Breast epithelium (tissue), 4 donors: ENCODE data around the gene PPHLN1. TPM values are rescaled to one million over a fixed set of nuclear protein-coding genes. Genes with fewer than 3 reads are reported as not detected.

ENCODE experiments used
- DNase-seq, 2 donors: peaks; one replicate each; pipeline ENCODE4 v3.0.0-alpha.2; 2019; ENCODE audit warnings: low spot score in 2 of 2
- H3K27ac ChIP-seq, 2 donors: fragments of 200-600 bp; sonication (generic) in 1 of 2; one replicate each; pipeline ENCODE4 v1.5.1; 2016 to 2019; ENCODE audit warnings: mild to moderate bottlenecking in 1 of 2
- H3K27me3 ChIP-seq, 2 donors: fragments of 200-600 bp; sonication (generic) in 1 of 2; one replicate each; pipeline versions ENCODE4 v1.5.1 to v1.6.0; 2017 to 2019; ENCODE audit warnings: control low read depth in 1 of 2, mild to moderate bottlenecking in 1 of 2
- H3K36me3 ChIP-seq: fragments of 200-600 bp; one replicate; pipeline ENCODE4 v1.5.1; 2019
- H3K4me1 ChIP-seq, 2 donors: fragments of 200-600 bp; sonication (generic); one replicate each; pipeline ENCODE4 v1.5.1; 2016 to 2019; ENCODE audit warnings: control low read depth in 1 of 2
- H3K4me3 ChIP-seq, 3 donors: fragments of 200-600 bp; sonication (generic); 1 replicate in 2 of 3; 2 replicates in 1 of 3; pipeline ENCODE4 v1.5.1; 2016 to 2019; ENCODE audit warnings: mild to moderate bottlenecking in 3 of 3, moderate library complexity in 2 of 3
- H3K9me3 ChIP-seq, 2 donors: fragments of 200-600 bp; sonication (generic) in 1 of 2; one replicate each; pipeline ENCODE4 v1.5.1; 2016 to 2019; ENCODE audit warnings: control low read depth in 1 of 2
- CTCF ChIP-seq, 3 donors: fragments of 450-650 bp; IDR thresholded peaks; one replicate each; pipeline ENCODE4 v1.5.1; 2016 to 2017; ENCODE audit warnings: antibody characterized with exemption in 3 of 3, mild to moderate bottlenecking in 3 of 3, moderate library complexity in 3 of 3
- POLR2A ChIP-seq: fragments of 450-650 bp; IDR thresholded peaks from one replicate; pipeline ENCODE4 v1.6.1; 2016; ENCODE audit warnings: antibody characterized with exemption, mild to moderate bottlenecking, moderate library complexity
- POLR2AphosphoS5 ChIP-seq, 3 donors: sonication (generic); formaldehyde crosslinking; IDR thresholded peaks; one replicate each; pipeline ENCODE4 v1.6.1; 2017; ENCODE audit warnings: antibody characterized with exemption in 3 of 3
- intact Hi-C: fragments of 100-400 bp; cut with DNase I; formaldehyde crosslinking; loops from one replicate; pipeline ENCODE4 v1.15.1; 2023; ENCODE audit warnings: low total_unique reads
- total RNA-seq, 3 donors: library from RNA; depleted of rRNA; stranded (reverse); fragments of >200 nt; gene quantifications; one replicate each; pipeline ENCODE4 v1.1.0, GENCODE V29; 2016

Gene PPHLN1
- total RNA-seq, 3 donors from 2014 or later = 52.0 to 90.6 (median 62.3) TPM

- intact Hi-C loops = no loop called here
- TF ChIP-seq POLR2AphosphoS5 (IDR thresholded peaks at IDR 0.05) (no peak), POLR2A (no peak), CTCF (IDR thresholded peaks at IDR 0.05) (peak; percentile 18 to 69 (median 60))
- Histone ChIP-seq H3K27me3 (no peaks in the 10 kb centered on the region), H3K9me3 (no peaks in the 10 kb centered on the region), H3K4me3 (no peak overlapping the region), H3K36me3 (no peaks in the 10 kb centered on the region), H3K27ac (no peak overlapping the region), H3K4me1 (peaks cover 0 to under 1% of the 10 kb centered on the region in 2 donors)
- DNase-seq = no peak
Measured at GRCh38 chr12:42332301-42333285, 6.6 kb downstream of the PPHLN1 start.

GRCh38 chr12:42336286-42336685 lies 10.3 kb downstream of the PPHLN1 start:
- no peaks in the 10 kb centered on the region for H3K27me3 ChIP-seq
- no peak for DNase-seq
- no peaks in the 10 kb centered on the region for H3K36me3 ChIP-seq
- intact Hi-C loops = no loop called here
- no peaks in the 10 kb centered on the region for H3K4me1 ChIP-seq
- H3K27ac ChIP-seq = no peak overlapping the region
- TF ChIP-seq POLR2AphosphoS5 (IDR thresholded peaks at IDR 0.05) (no peak), CTCF (IDR thresholded peaks at IDR 0.05) (no peak), POLR2A (no peak)
- no peak overlapping the region for H3K4me3 ChIP-seq
- no peaks in the 10 kb centered on the region for H3K9me3 ChIP-seq

- no peaks in the 10 kb centered on the region for H3K4me1 ChIP-seq
- no peaks in the 10 kb centered on the region for H3K36me3 ChIP-seq
- no peak for DNase-seq
- intact Hi-C loops = no loop called here
- no peak overlapping the region for H3K4me3 ChIP-seq
- H3K27ac ChIP-seq = no peak overlapping the region
- no peaks in the 10 kb centered on the region for H3K27me3 ChIP-seq
- TF ChIP-seq POLR2AphosphoS5 (IDR thresholded peaks at IDR 0.05) (no peak), POLR2A (no peak), CTCF (IDR thresholded peaks at IDR 0.05) (no peak)
- H3K9me3 ChIP-seq = no peaks in the 10 kb centered on the region
Measured at GRCh38 chr12:42338280-42338679, 12.3 kb downstream of the PPHLN1 start.

- Histone ChIP-seq H3K9me3 (no peaks in the 10 kb centered on the region), H3K4me1 (no peaks in the 10 kb centered on the region), H3K4me3 (no peak overlapping the region), H3K27ac (no peak overlapping the region), H3K27me3 (no peaks in the 10 kb centered on the region), H3K36me3 (no peaks in the 10 kb centered on the region)
- intact Hi-C loops = no loop called here
- no peak for TF ChIP-seq CTCF (IDR thresholded peaks at IDR 0.05)
- no peak for TF ChIP-seq POLR2AphosphoS5 (IDR thresholded peaks at IDR 0.05)
- no peak for TF ChIP-seq POLR2A
- no peak for DNase-seq
Measured at GRCh38 chr12:42342028-42342427, 16.1 kb downstream of the PPHLN1 start.

- intact Hi-C loops = no loop called here
- Histone ChIP-seq H3K36me3 (no peaks in the 10 kb centered on the region), H3K27ac (no peak overlapping the region), H3K4me3 (no peak overlapping the region), H3K9me3 (no peaks in the 10 kb centered on the region), H3K4me1 (no peaks in the 10 kb centered on the region), H3K27me3 (no peaks in the 10 kb centered on the region)
- TF ChIP-seq POLR2AphosphoS5 (IDR thresholded peaks at IDR 0.05) = no peak
- no peak for TF ChIP-seq CTCF (IDR thresholded peaks at IDR 0.05)
- TF ChIP-seq POLR2A = no peak
- no peak for DNase-seq
Measured at GRCh38 chr12:42343721-42344120, 17.8 kb downstream of the PPHLN1 start.
